Progenitor cell of endocrine pancreas (in vitro differentiated cells): Measurements from ENCODE around the gene PTPRM. TPM values are rescaled to one million over a fixed set of nuclear protein-coding genes. Genes with fewer than 3 reads are reported as not detected.
A peak's percentile ranks its signal among the peaks of the same experiment; 100 is the strongest.

Experiments
- DNase-seq: peaks from one replicate; pipeline ENCODE4 v3.0.0; 2021; ENCODE audit warnings: low spot score; ENCODE audit not compliant: unreplicated experiment
- H3K27ac Mint-ChIP-seq: 2 replicates; pipeline ENCODE4 v1.8.0; 2021; ENCODE audit warnings: mild to moderate bottlenecking, moderate library complexity, mixed read lengths
- H3K27me3 Mint-ChIP-seq: 2 replicates; pipeline ENCODE4 v1.8.0; 2021; ENCODE audit warnings: mixed read lengths
- H3K36me3 Mint-ChIP-seq: 2 replicates; pipeline ENCODE4 v1.8.0; 2022; ENCODE audit warnings: mixed read lengths; ENCODE audit not compliant: insufficient read depth
- H3K4me1 Mint-ChIP-seq: 2 replicates; pipeline ENCODE4 v1.8.0; 2021; ENCODE audit warnings: low read depth, mixed read lengths
- H3K4me3 Mint-ChIP-seq: 2 replicates; pipeline ENCODE4 v1.8.0; 2021; ENCODE audit warnings: low read depth, mild to moderate bottlenecking, moderate library complexity, mixed read lengths
- H3K9me3 Mint-ChIP-seq: 2 replicates; pipeline ENCODE4 v1.8.0; 2021; ENCODE audit warnings: low read depth, mixed read lengths
- CTCF ChIP-seq: fragments of 200-600 bp; sonication (generic); IDR thresholded peaks from one replicate; pipeline ENCODE4 v1.5.0; 2021; ENCODE audit warnings: antibody characterized with exemption, mild to moderate bottlenecking; ENCODE audit not compliant: unreplicated experiment
- total RNA-seq: library from RNA; stranded (reverse); gene quantifications from 2 replicates; pipeline ENCODE4 v1.2.1, GENCODE V29; 2021

PTPRM gene
- total RNA-seq, 1 donor from 2014 or later = 23.2 TPM

- Mint-ChIP-seq H3K4me3 (no peak overlapping the region), H3K9me3 (no peaks in the 10 kb centered on the region), H3K27me3 (peaks cover 13% of the 10 kb centered on the region), H3K4me1 (peaks cover 8% of the 10 kb centered on the region), H3K36me3 (no peaks in the 10 kb centered on the region), H3K27ac (no peak overlapping the region)
- TF ChIP-seq CTCF = no peak
- DNase-seq = no peak
Measured at GRCh38 chr18:7619676-7620075, 52.6 kb downstream of the PTPRM start.

- Mint-ChIP-seq H3K4me1 (peaks cover 11% of the 10 kb centered on the region), H3K36me3 (no peaks in the 10 kb centered on the region), H3K4me3 (no peak overlapping the region), H3K9me3 (no peaks in the 10 kb centered on the region), H3K27ac (no peak overlapping the region), H3K27me3 (peaks cover 11% of the 10 kb centered on the region)
- no peak for TF ChIP-seq CTCF
- no peak for DNase-seq
Measured at GRCh38 chr18:7622721-7623120, 55.6 kb downstream of the PTPRM start.

GRCh38 chr18:7623681-7624080 is 56.6 kb downstream of the PTPRM start:
- Mint-ChIP-seq H3K27ac (no peak overlapping the region), H3K27me3 (peaks cover 7% of the 10 kb centered on the region), H3K36me3 (no peaks in the 10 kb centered on the region), H3K9me3 (no peaks in the 10 kb centered on the region), H3K4me1 (peaks cover 7% of the 10 kb centered on the region), H3K4me3 (no peak overlapping the region)
- DNase-seq = no peak
- no peak for TF ChIP-seq CTCF

GRCh38 chr18:7624697-7625096 is 57.6 kb downstream of the PTPRM start:
- Mint-ChIP-seq H3K36me3 (no peaks in the 10 kb centered on the region), H3K4me3 (no peak overlapping the region), H3K27ac (peak overlapping the region; percentile 72), H3K4me1 (peaks cover 7% of the 10 kb centered on the region), H3K9me3 (no peaks in the 10 kb centered on the region), H3K27me3 (no peaks in the 10 kb centered on the region)
- DNase-seq = no peak
- no peak for TF ChIP-seq CTCF

GRCh38 chr18:7626175-7626921 is 59.2 kb downstream of the PTPRM start:
- no peak for TF ChIP-seq CTCF
- no peak overlapping the region for H3K4me3 Mint-ChIP-seq
- H3K36me3 Mint-ChIP-seq = no peaks in the 10 kb centered on the region
- H3K9me3 Mint-ChIP-seq = no peaks in the 10 kb centered on the region
- no peaks in the 10 kb centered on the region for H3K27me3 Mint-ChIP-seq
- no peak for DNase-seq
- H3K27ac Mint-ChIP-seq = no peak overlapping the region
- peaks cover 13% of the 10 kb centered on the region for H3K4me1 Mint-ChIP-seq
